ENCODE data around the gene RPTOR. TPM values are rescaled to one million over a fixed set of nuclear protein-coding genes. Genes with fewer than 3 reads are reported as not detected.

The RPTOR gene
- total and polyA plus RNA-seq, 10 of the 15 experiments (the other 5 are each of a cell fraction or from before 2014, with no cell fraction given): 0.18 to 32.1 (median 7.8) TPM

DNA sequence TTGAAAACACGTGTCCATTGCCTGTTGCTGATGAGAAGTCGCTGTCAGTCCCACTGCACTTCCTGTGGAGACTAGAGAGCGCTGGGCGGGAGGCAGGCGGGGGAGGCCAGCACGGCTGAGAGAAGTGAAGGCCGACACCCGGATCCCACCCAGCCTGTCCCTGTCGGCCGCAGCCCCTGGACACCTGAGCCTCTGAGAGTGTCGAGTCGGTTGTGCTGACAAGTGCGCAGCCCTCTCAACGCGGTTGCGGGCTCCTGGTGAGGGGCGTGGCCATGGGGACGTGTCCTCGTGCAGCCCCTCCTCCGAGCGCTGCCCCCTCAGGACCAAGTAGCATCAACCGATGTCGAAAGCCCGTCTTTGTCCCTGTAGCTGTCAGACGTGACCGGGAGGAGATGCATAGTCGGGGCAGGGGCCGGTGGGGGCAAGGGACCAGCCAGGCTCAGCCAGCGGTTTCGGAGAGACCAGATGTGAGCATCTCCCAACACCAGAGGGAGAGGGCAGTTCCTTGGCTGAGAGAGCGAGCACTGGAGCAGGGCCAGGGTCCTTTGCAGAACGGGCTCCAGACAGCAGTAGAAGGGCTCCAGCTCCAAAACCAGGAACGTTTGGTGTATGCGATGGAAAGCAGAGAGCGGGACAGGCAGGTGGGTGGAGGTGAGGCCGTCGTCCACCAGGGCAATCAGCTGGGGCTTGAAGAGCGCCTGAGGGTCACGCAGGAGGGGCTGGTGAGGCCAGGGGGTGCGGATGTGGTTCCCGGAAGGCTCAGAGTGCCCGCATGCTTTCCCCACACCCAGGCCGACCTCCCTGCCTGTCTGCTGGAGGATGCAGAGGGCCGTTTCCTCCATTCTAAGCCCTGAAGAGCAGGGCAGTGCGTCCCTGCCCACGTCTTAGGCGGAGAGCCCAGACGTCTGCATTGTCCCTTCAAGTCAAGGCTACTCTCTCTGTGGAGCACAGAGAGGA is 403.7 kb downstream of the RPTOR start (continued):
- TF ChIP-seq, protein P1, sequence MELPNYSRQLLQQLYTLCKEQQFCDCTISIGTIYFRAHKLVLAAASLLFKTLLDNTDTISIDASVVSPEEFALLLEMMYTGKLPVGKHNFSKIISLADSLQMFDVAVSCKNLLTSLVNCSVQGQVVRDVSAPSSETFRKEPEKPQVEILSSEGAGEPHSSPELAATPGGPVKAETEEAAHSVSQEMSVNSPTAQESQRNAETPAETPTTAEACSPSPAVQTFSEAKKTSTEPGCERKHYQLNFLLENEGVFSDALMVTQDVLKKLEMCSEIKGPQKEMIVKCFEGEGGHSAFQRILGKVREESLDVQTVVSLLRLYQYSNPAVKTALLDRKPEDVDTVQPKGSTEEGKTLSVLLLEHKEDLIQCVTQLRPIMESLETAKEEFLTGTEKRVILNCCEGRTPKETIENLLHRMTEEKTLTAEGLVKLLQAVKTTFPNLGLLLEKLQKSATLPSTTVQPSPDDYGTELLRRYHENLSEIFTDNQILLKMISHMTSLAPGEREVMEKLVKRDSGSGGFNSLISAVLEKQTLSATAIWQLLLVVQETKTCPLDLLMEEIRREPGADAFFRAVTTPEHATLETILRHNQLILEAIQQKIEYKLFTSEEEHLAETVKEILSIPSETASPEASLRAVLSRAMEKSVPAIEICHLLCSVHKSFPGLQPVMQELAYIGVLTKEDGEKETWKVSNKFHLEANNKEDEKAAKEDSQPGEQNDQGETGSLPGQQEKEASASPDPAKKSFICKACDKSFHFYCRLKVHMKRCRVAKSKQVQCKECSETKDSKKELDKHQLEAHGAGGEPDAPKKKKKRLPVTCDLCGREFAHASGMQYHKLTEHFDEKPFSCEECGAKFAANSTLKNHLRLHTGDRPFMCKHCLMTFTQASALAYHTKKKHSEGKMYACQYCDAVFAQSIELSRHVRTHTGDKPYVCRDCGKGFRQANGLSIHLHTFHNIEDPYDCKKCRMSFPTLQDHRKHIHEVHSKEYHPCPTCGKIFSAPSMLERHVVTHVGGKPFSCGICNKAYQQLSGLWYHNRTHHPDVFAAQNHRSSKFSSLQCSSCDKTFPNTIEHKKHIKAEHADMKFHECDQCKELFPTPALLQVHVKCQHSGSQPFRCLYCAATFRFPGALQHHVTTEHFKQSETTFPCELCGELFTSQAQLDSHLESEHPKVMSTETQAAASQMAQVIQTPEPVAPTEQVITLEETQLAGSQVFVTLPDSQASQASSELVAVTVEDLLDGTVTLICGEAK (IDR thresholded peaks at IDR 0.05; ENCODE audit: borderline replicate concordance): no peak
- TF ChIP-seq BRCA1 (IDR thresholded peaks at IDR 0.05; ENCODE audit: low read depth, low read length) (no peak), WRNIP1 (IDR thresholded peaks at IDR 0.05; ENCODE audit: borderline replicate concordance, low read depth, low read length) (no peak), HDGF (IDR thresholded peaks at IDR 0.05) (no peak), BCL11A (IDR thresholded peaks at IDR 0.05; ENCODE audit: low read depth, low read length) (no peak)
- TF ChIP-seq, protein P2, sequence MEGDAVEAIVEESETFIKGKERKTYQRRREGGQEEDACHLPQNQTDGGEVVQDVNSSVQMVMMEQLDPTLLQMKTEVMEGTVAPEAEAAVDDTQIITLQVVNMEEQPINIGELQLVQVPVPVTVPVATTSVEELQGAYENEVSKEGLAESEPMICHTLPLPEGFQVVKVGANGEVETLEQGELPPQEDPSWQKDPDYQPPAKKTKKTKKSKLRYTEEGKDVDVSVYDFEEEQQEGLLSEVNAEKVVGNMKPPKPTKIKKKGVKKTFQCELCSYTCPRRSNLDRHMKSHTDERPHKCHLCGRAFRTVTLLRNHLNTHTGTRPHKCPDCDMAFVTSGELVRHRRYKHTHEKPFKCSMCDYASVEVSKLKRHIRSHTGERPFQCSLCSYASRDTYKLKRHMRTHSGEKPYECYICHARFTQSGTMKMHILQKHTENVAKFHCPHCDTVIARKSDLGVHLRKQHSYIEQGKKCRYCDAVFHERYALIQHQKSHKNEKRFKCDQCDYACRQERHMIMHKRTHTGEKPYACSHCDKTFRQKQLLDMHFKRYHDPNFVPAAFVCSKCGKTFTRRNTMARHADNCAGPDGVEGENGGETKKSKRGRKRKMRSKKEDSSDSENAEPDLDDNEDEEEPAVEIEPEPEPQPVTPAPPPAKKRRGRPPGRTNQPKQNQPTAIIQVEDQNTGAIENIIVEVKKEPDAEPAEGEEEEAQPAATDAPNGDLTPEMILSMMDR (IDR thresholded peaks at IDR 0.05 in 2 of 3, conservative IDR thresholded peaks at IDR 0.05 in 1 of 3; ENCODE audit: control insufficient read depth in 2 of 3, extremely low read depth in 1 of 3, insufficient read depth in 1 of 3, low read depth in 3 of 3, low read length in 3 of 3): no peak
